H9 (cell line): ENCODE measurements around the gene MOV10L1. TPM values are rescaled to one million over a fixed set of nuclear protein-coding genes. Genes with fewer than 3 reads are reported as not detected.

Experiments
- DNase-seq: peaks from one replicate; pipeline ENCODE4 v3.0.0-alpha.2; 2017
- H2AFZ ChIP-seq: one replicate; pipeline ENCODE4 v1.6.1; 2013; ENCODE audit warnings: mild to moderate bottlenecking, low read length, control low read depth, moderate library complexity
- H2AK5ac ChIP-seq: 2 replicates; pipeline ENCODE4 v1.6.1; 2013; ENCODE audit warnings: low read length, control low read depth, mixed read lengths; ENCODE audit not compliant: insufficient read length
- H2BK120ac ChIP-seq: one replicate; pipeline ENCODE4 v1.6.1; 2013; ENCODE audit warnings: low read depth, mild to moderate bottlenecking, low read length, control low read depth, inconsistent platforms; ENCODE audit not compliant: poor library complexity, severe bottlenecking
- H2BK12ac ChIP-seq: 2 replicates; pipeline ENCODE4 v1.6.1; 2013; ENCODE audit warnings: low read length, control low read depth, mixed read lengths, low read depth; ENCODE audit not compliant: insufficient read length
- H2BK15ac ChIP-seq: 2 replicates; pipeline ENCODE4 v1.6.1; 2013; ENCODE audit warnings: low read depth, low read length, control low read depth
- H2BK20ac ChIP-seq: one replicate; pipeline ENCODE4 v1.6.1; 2013; ENCODE audit warnings: low read depth, mild to moderate bottlenecking, low read length, control low read depth, inconsistent platforms; ENCODE audit not compliant: poor library complexity, severe bottlenecking
- H2BK5ac ChIP-seq: 2 replicates; pipeline ENCODE4 v1.6.1; 2013; ENCODE audit warnings: low read length, control low read depth, mixed read lengths; ENCODE audit not compliant: insufficient read length
- H3K14ac ChIP-seq: 2 replicates; pipeline ENCODE4 v1.6.1; 2013; ENCODE audit warnings: low read length, control low read depth; ENCODE audit not compliant: insufficient read depth
- H3K18ac ChIP-seq: 2 replicates; pipeline ENCODE4 v1.6.1; 2013; ENCODE audit warnings: low read depth, mild to moderate bottlenecking, mixed read lengths, low read length, control low read depth; ENCODE audit not compliant: insufficient read length
- H3K23ac ChIP-seq: 2 replicates; pipeline ENCODE4 v1.6.1; 2013; ENCODE audit warnings: low read length, control low read depth, mixed read lengths, low read depth; ENCODE audit not compliant: insufficient read length
- H3K23me2 ChIP-seq: 2 replicates; pipeline ENCODE4 v1.6.1; 2013; ENCODE audit warnings: low read depth, mild to moderate bottlenecking, mixed read lengths, low read length, control low read depth; ENCODE audit not compliant: insufficient read length, poor library complexity, severe bottlenecking
- H3K27ac ChIP-seq: 2 replicates; pipeline ENCODE4 v1.5.1; 2013; ENCODE audit warnings: low read length, control low read depth, mixed read lengths, low read depth; ENCODE audit not compliant: insufficient read length
- H3K27me3 ChIP-seq: 2 replicates; pipeline ENCODE4 v1.6.1; 2013; ENCODE audit warnings: low read length, control low read depth, inconsistent platforms; ENCODE audit not compliant: insufficient read depth
- H3K4ac ChIP-seq: 2 replicates; pipeline ENCODE4 v1.6.1; 2013; ENCODE audit warnings: low read depth, mild to moderate bottlenecking, control low read depth, inconsistent platforms, low read length, moderate library complexity
- H3K4me1 ChIP-seq: 2 replicates; pipeline ENCODE4 v1.6.1; 2013; ENCODE audit warnings: low read length, control low read depth, inconsistent platforms; ENCODE audit not compliant: insufficient read depth
- H3K4me2 ChIP-seq: 2 replicates; pipeline ENCODE4 v1.6.1; 2013; ENCODE audit warnings: low read length, control low read depth, mixed read lengths; ENCODE audit not compliant: insufficient read length, insufficient read depth
- H3K56ac ChIP-seq: 2 replicates; pipeline ENCODE4 v1.6.1; 2013; ENCODE audit warnings: low read depth, mild to moderate bottlenecking, mixed read lengths, low read length, control low read depth; ENCODE audit not compliant: insufficient read length
- H3K79me1 ChIP-seq: 2 replicates; pipeline ENCODE4 v1.6.1; 2013; ENCODE audit warnings: low read depth, mild to moderate bottlenecking, moderate library complexity, low read length, control low read depth, inconsistent platforms; ENCODE audit not compliant: insufficient read depth, poor library complexity, severe bottlenecking
- H3K79me2 ChIP-seq: 2 replicates; pipeline ENCODE4 v1.6.1; 2013; ENCODE audit warnings: low read length, control low read depth, inconsistent platforms; ENCODE audit not compliant: insufficient read depth
- H3K9ac ChIP-seq: 2 replicates; pipeline ENCODE4 v1.6.1; 2013; ENCODE audit warnings: low read length, control low read depth, mixed read lengths; ENCODE audit not compliant: insufficient read length; ENCODE audit errors: extremely low read depth
- H3K9me3 ChIP-seq: one replicate; pipeline ENCODE4 v1.6.1; 2013; ENCODE audit warnings: low read depth, low read length, inconsistent platforms; ENCODE audit not compliant: control insufficient read depth
- H3T11ph ChIP-seq: one replicate; pipeline ENCODE4 v1.6.1; 2013; ENCODE audit warnings: mild to moderate bottlenecking, low read length, control low read depth, inconsistent platforms
- H4K20me1 ChIP-seq: one replicate; pipeline ENCODE4 v1.6.1; 2013; ENCODE audit not compliant: control insufficient read depth, insufficient read length, insufficient read depth
- H4K5ac ChIP-seq: 2 replicates; pipeline ENCODE4 v1.6.1; 2013; ENCODE audit warnings: low read depth, mild to moderate bottlenecking, mixed read lengths, low read length, control low read depth; ENCODE audit not compliant: insufficient read length
- H4K8ac ChIP-seq: replicated peaks from 2 replicates; pipeline ENCODE4 v1.6.1; 2013; ENCODE audit warnings: low read length, control low read depth, mixed read lengths, low read depth; ENCODE audit not compliant: insufficient read length
- H4K91ac ChIP-seq: 2 replicates; pipeline ENCODE4 v1.6.1; 2013; ENCODE audit warnings: low read depth, mild to moderate bottlenecking, moderate library complexity, mixed read lengths, low read length, control low read depth; ENCODE audit not compliant: insufficient read length
- H3K27ac Mint-ChIP-seq, 3 experiments: 2 replicates in 2 of 3; 3 replicates in 1 of 3; pipeline ENCODE4 v1.8.0; 2020 to 2021; ENCODE audit warnings: mixed read lengths in 3 of 3, mild to moderate bottlenecking in 1 of 3, moderate library complexity in 1 of 3
- H3K27me3 Mint-ChIP-seq: 2 replicates; pipeline ENCODE4 v1.8.0; 2021; ENCODE audit warnings: low read depth, mild to moderate bottlenecking, moderate library complexity, mixed read lengths
- H3K36me3 Mint-ChIP-seq, 3 experiments: 2 replicates in 2 of 3; 3 replicates in 1 of 3; pipeline ENCODE4 v1.8.0; 2020 to 2021; ENCODE audit warnings: low read depth in 3 of 3, mixed read lengths in 3 of 3; ENCODE audit not compliant: insufficient read depth in 1 of 3
- H3K4me1 Mint-ChIP-seq, 2 experiments: 2 replicates each; pipeline ENCODE4 v1.8.0; 2020; ENCODE audit warnings: mixed read lengths in 2 of 2
- H3K4me3 Mint-ChIP-seq, 2 experiments: 2 replicates in 1 of 2; 3 replicates in 1 of 2; pipeline ENCODE4 v1.8.0; 2020 to 2021; ENCODE audit warnings: mild to moderate bottlenecking in 2 of 2, mixed read lengths in 2 of 2, moderate library complexity in 1 of 2
- H3K9me3 Mint-ChIP-seq, 2 experiments: 2 replicates in 1 of 2; 3 replicates in 1 of 2; pipeline ENCODE4 v1.8.0; 2020; ENCODE audit warnings: mild to moderate bottlenecking in 2 of 2, mixed read lengths in 2 of 2, moderate library complexity in 1 of 2
- WGBS: extraction: QIAGEN DNeasy Blood & Tissue Kit; methylation state at CpG from one replicate; pipeline ENCODE4 v1.1.7; 2013; ENCODE audit warnings: missing lambda C conversion rate, low lambda C conversion rate, mixed read lengths; ENCODE audit not compliant: insufficient read length; ENCODE audit errors: extremely low coverage; 5-methylcytosine and 5-hydroxymethylcytosine counted together
- total RNA-seq: library from RNA; stranded (reverse); gene quantifications from 2 replicates; pipeline ENCODE4 v1.2.1, GENCODE V29; 2021
- TF ChIP-seq, protein P1 (sequence below): fragments of 200-600 bp; sonication (generic); conservative IDR thresholded peaks from 3 replicates; pipeline ENCODE4 v1.8.0; 2021; ENCODE audit warnings: antibody characterized with exemption, mild to moderate bottlenecking

MOV10L1 gene
- total RNA-seq, 1 experiment from 2014 or later, result not detected

DNA sequence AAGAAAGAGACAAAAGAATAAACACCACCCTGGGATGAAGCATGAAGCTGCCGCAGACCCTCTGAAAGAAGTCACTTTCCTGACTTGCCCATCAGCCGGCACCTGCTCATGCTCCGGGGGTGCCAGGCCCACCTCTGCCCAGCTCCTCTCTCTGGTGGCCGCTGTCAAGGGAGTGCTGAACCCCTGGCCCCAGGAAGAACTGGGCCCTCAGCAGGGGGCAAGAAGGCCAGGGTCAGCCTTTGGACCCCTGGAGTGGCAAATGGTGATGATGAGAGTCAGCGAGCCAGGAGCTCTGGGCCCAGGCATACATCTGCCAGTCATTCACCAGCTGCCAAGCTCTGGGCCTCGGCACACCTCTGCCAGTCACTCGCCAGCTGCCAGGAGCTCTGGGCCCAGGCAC lies 49.1 kb upstream of the MOV10L1 start:
- Histone ChIP-seq H3K4me1 (no peaks in the 10 kb centered on the region), H4K20me1 (no peaks in the 10 kb centered on the region), H3K4ac (no peak overlapping the region), H2AK5ac (no peak overlapping the region), H3K4me2 (no peak overlapping the region), H4K5ac (no peak overlapping the region), H3K14ac (no peak overlapping the region), H2BK20ac (no peak overlapping the region), H3K18ac (no peak overlapping the region), H2BK5ac (no peak overlapping the region), H4K91ac (no peak overlapping the region), H2BK12ac (no peak overlapping the region), H3K56ac (no peak overlapping the region), H3K9me3 (no peaks in the 10 kb centered on the region), H3T11ph (no peak overlapping the region), H2BK15ac (no peak overlapping the region), H2AFZ (no peak overlapping the region), H3K23ac (no peak overlapping the region), H3K9ac (no peak overlapping the region), H3K27me3 (no peaks in the 10 kb centered on the region), H4K8ac (no peak overlapping the region), H3K79me1 (no peaks in the 10 kb centered on the region), H3K27ac (no peak overlapping the region), H3K23me2 (no peaks in the 10 kb centered on the region), H3K79me2 (no peaks in the 10 kb centered on the region), H2BK120ac (no peak overlapping the region)
- H3K9me3 Mint-ChIP-seq, result peaks cover 4 to 10% of the 10 kb centered on the region in 2 experiments; a peak in 3 of 5 replicates
- no peaks in the 10 kb centered on the region for H3K4me1 Mint-ChIP-seq
- H3K27me3 Mint-ChIP-seq, result peaks cover 8% of the 10 kb centered on the region; the same call in 1 of the 2 replicates
- TF ChIP-seq, protein P1, sequence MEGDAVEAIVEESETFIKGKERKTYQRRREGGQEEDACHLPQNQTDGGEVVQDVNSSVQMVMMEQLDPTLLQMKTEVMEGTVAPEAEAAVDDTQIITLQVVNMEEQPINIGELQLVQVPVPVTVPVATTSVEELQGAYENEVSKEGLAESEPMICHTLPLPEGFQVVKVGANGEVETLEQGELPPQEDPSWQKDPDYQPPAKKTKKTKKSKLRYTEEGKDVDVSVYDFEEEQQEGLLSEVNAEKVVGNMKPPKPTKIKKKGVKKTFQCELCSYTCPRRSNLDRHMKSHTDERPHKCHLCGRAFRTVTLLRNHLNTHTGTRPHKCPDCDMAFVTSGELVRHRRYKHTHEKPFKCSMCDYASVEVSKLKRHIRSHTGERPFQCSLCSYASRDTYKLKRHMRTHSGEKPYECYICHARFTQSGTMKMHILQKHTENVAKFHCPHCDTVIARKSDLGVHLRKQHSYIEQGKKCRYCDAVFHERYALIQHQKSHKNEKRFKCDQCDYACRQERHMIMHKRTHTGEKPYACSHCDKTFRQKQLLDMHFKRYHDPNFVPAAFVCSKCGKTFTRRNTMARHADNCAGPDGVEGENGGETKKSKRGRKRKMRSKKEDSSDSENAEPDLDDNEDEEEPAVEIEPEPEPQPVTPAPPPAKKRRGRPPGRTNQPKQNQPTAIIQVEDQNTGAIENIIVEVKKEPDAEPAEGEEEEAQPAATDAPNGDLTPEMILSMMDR, result no peak
- no peak overlapping the region for H3K27ac Mint-ChIP-seq
- H3K4me3 Mint-ChIP-seq, result no peak overlapping the region
- H3K36me3 Mint-ChIP-seq, result no peaks in the 10 kb centered on the region
- no CpG with 5 or more reads among the region's 7 CpGs for WGBS
- no peak for DNase-seq
